ENCODE measurements around the gene PYGB. TPM values are rescaled to one million over a fixed set of nuclear protein-coding genes. Genes with fewer than 3 reads are reported as not detected.

PYGB gene
- polyA plus RNA-seq, 1 experiment: 68.8 TPM

GRCh38 chr20:25279403-25279802 lies 31.5 kb downstream of the PYGB start:
- H3K36me3 ChIP-seq (ENCODE audit: control insufficient read depth, insufficient read depth, low read length): peaks cover 68% of the 10 kb centered on the region
- H3K27me3 ChIP-seq (ENCODE audit: control insufficient read depth, insufficient read depth, low read length): no peaks in the 10 kb centered on the region
- no peak for TF ChIP-seq CTCF (IDR thresholded peaks at IDR 0.05; ENCODE audit: insufficient read depth, low read depth, low read length)
- no peak overlapping the region for H3K4me3 ChIP-seq (ENCODE audit: low read depth, low read length)
- ChIA-PET POLR2A (no interaction called here), CTCF (no interaction called here)
- no peak for DNase-seq (ENCODE audit: low read depth)

- ChIA-PET POLR2A (no interaction called here), CTCF (interaction anchor here (2.1 kb wide), 1 partner anchor 15 kb away, joined by 5 read pairs; no protein-coding TSS in a partner anchor)
- no peak for TF ChIP-seq CTCF (IDR thresholded peaks at IDR 0.05; ENCODE audit: insufficient read depth, low read depth, low read length)
- DNase-seq (ENCODE audit: low read depth): no peak
- Histone ChIP-seq H3K36me3 (ENCODE audit: control insufficient read depth, insufficient read depth, low read length) (peaks cover 64% of the 10 kb centered on the region), H3K4me3 (ENCODE audit: low read depth, low read length) (no peak overlapping the region), H3K27me3 (ENCODE audit: control insufficient read depth, insufficient read depth, low read length) (no peaks in the 10 kb centered on the region)
Measured at GRCh38 chr20:25280051-25280573, 32.2 kb downstream of the PYGB start.

- DNase-seq (ENCODE audit: low read depth): no peak
- Histone ChIP-seq H3K27me3 (ENCODE audit: control insufficient read depth, insufficient read depth, low read length) (no peaks in the 10 kb centered on the region), H3K36me3 (ENCODE audit: control insufficient read depth, insufficient read depth, low read length) (peaks cover 67% of the 10 kb centered on the region), H3K4me3 (ENCODE audit: low read depth, low read length) (no peak overlapping the region)
- ChIA-PET POLR2A (no interaction called here), CTCF (interaction anchor here (2.1 kb wide), 1 partner anchor 14 kb away, joined by 5 read pairs; no protein-coding TSS in a partner anchor)
- no peak for TF ChIP-seq CTCF (IDR thresholded peaks at IDR 0.05; ENCODE audit: insufficient read depth, low read depth, low read length)
Measured at GRCh38 chr20:25280574-25281535, 33.0 kb downstream of the PYGB start.

GRCh38 chr20:25281541-25281991 lies 33.7 kb downstream of the PYGB start:
- no peak for TF ChIP-seq CTCF (IDR thresholded peaks at IDR 0.05; ENCODE audit: insufficient read depth, low read depth, low read length)
- no peak overlapping the region for H3K4me3 ChIP-seq (ENCODE audit: low read depth, low read length)
- no peak for DNase-seq (ENCODE audit: low read depth)
- no peaks in the 10 kb centered on the region for H3K27me3 ChIP-seq (ENCODE audit: control insufficient read depth, insufficient read depth, low read length)
- ChIA-PET CTCF (interaction anchor here (2.1 kb wide), 1 partner anchor 13 kb away, joined by 5 read pairs; no protein-coding TSS in a partner anchor), POLR2A (no interaction called here)
- H3K36me3 ChIP-seq (ENCODE audit: control insufficient read depth, insufficient read depth, low read length): peaks cover 66% of the 10 kb centered on the region

- ChIA-PET CTCF (interaction anchor here (2.1 kb wide), 1 partner anchor 12 kb away, joined by 5 read pairs; no protein-coding TSS in a partner anchor), POLR2A (no interaction called here)
- Histone ChIP-seq H3K4me3 (ENCODE audit: low read depth, low read length) (no peak overlapping the region), H3K36me3 (ENCODE audit: control insufficient read depth, insufficient read depth, low read length) (peaks cover 63% of the 10 kb centered on the region), H3K27me3 (ENCODE audit: control insufficient read depth, insufficient read depth, low read length) (no peaks in the 10 kb centered on the region)
- DNase-seq (ENCODE audit: low read depth): no peak
- TF ChIP-seq CTCF (IDR thresholded peaks at IDR 0.05; ENCODE audit: insufficient read depth, low read depth, low read length): no peak
Measured at GRCh38 chr20:25282034-25282781, 34.3 kb downstream of the PYGB start.

Data from BJ (cell line).